GM23338 (cell line): Measurements from ENCODE around the gene SEC11A.

Experiments
- CREB1 ChIP-seq: fragments of 250-450 bp; sonication (Bioruptor Pico); IDR thresholded peaks from 2 replicates; pipeline ENCODE4 v1.5.0; 2020; ENCODE audit warnings: low read depth, mild to moderate bottlenecking, moderate library complexity
- CTCF ChIP-seq, 2 experiments: fragments of 200-600 bp in 1 of 2; sonication (generic) in 1 of 2; conservative IDR thresholded peaks; 2 replicates each; pipeline versions ENCODE4 v1.5.1 to v1.6.1; 2016 to 2017; ENCODE audit warnings: antibody characterized with exemption in 2 of 2, low read depth in 2 of 2, mild to moderate bottlenecking in 2 of 2, moderate library complexity in 1 of 2
- ETS1 ChIP-seq: IDR thresholded peaks from 2 replicates; pipeline ENCODE4 v1.6.1; 2016; ENCODE audit warnings: antibody characterized with exemption
- EZH2 ChIP-seq: fragments of 200-600 bp; sonication (generic); IDR thresholded peaks from one replicate; pipeline ENCODE4 v1.8.0; 2017; ENCODE audit warnings: antibody characterized with exemption, mild to moderate bottlenecking, low read depth; ENCODE audit not compliant: unreplicated experiment
- EZH2phosphoT487 ChIP-seq: fragments of 200-600 bp; sonication (generic); IDR thresholded peaks from one replicate; pipeline ENCODE4 v1.8.1; 2018; ENCODE audit warnings: antibody characterized with exemption; ENCODE audit not compliant: unreplicated experiment
- NANOG ChIP-seq: IDR thresholded peaks from 2 replicates; pipeline ENCODE4 v1.6.1; 2016; ENCODE audit warnings: antibody characterized with exemption, borderline replicate concordance
- POLR2AphosphoS5 ChIP-seq: IDR thresholded peaks from 2 replicates; pipeline ENCODE4 v1.6.1; 2016; ENCODE audit warnings: antibody characterized with exemption, low read depth
- REST ChIP-seq: IDR thresholded peaks from one replicate; pipeline ENCODE4 v1.6.1; 2018; ENCODE audit warnings: antibody characterized with exemption; ENCODE audit not compliant: unreplicated experiment
- ZNF114 ChIP-seq: fragments of 250-450 bp; sonication (Bioruptor Pico); IDR thresholded peaks from 2 replicates; pipeline ENCODE4 v1.5.0; 2020; ENCODE audit warnings: mild to moderate bottlenecking, moderate library complexity
- ZNF462 ChIP-seq: fragments of 250-450 bp; sonication (Bioruptor Pico); IDR thresholded peaks from 2 replicates; pipeline ENCODE4 v1.5.0; 2020; ENCODE audit warnings: mild to moderate bottlenecking, moderate library complexity

- TF ChIP-seq CTCF (conservative IDR thresholded peaks at IDR 0.05; ENCODE audit: low read depth in 2 of 2) (no peak), POLR2AphosphoS5 (no peak), REST (no peak), EZH2phosphoT487 (no peak), ETS1 (no peak), ZNF114 (CRISPR knock-in tag) (no peak), EZH2 (no peak), NANOG (no peak), CREB1 (CRISPR knock-in tag) (no peak), ZNF462 (CRISPR knock-in tag) (no peak)
These were observed 19.2 kb downstream of the SEC11A start for GRCh38 chr15:84696757-84697156.
